Hepatocyte (in vitro differentiated cells): ENCODE results near the gene KPNA6. TPM values are rescaled to one million over a fixed set of nuclear protein-coding genes. Genes with fewer than 3 reads are reported as not detected.

Source experiments
- DNase-seq: peaks from one replicate; pipeline ENCODE4 v3.0.0-alpha.2; 2016; ENCODE audit warnings: low spot score
- H2AFZ ChIP-seq: fragments of 200-600 bp; sonication (generic); 2 replicates; pipeline ENCODE4 v1.6.0; 2016; ENCODE audit warnings: antibody characterized with exemption, mild to moderate bottlenecking
- H3K27ac ChIP-seq: fragments of 200-600 bp; sonication (generic); 2 replicates; pipeline ENCODE4 v1.5.1; 2016; ENCODE audit warnings: mild to moderate bottlenecking
- H3K27me3 ChIP-seq: fragments of 200-600 bp; sonication (generic); 2 replicates; pipeline ENCODE4 v1.6.1; 2016
- H3K36me3 ChIP-seq: fragments of 200-600 bp; sonication (generic); replicated peaks from 2 replicates; pipeline ENCODE4 v1.5.1; 2016; ENCODE audit warnings: low read depth; ENCODE audit not compliant: insufficient read depth
- H3K4me1 ChIP-seq: fragments of 200-600 bp; sonication (generic); 2 replicates; pipeline ENCODE4 v1.5.1; 2016; ENCODE audit warnings: mild to moderate bottlenecking, moderate library complexity; ENCODE audit not compliant: insufficient read depth
- H3K4me2 ChIP-seq: fragments of 200-600 bp; sonication (generic); 2 replicates; pipeline ENCODE4 v1.6.0; 2016
- H3K4me3 ChIP-seq: fragments of 200-600 bp; sonication (generic); 2 replicates; pipeline ENCODE4 v1.5.1; 2016; ENCODE audit warnings: mild to moderate bottlenecking
- H3K79me2 ChIP-seq: fragments of 200-600 bp; sonication (generic); 2 replicates; pipeline ENCODE4 v1.6.0; 2017; ENCODE audit warnings: mild to moderate bottlenecking
- H3K9me2 ChIP-seq: fragments of 200-600 bp; sonication (generic); replicated peaks from 2 replicates; pipeline ENCODE4 v1.6.0; 2017; ENCODE audit warnings: mild to moderate bottlenecking; ENCODE audit not compliant: insufficient read depth
- H3K9me3 ChIP-seq: fragments of 200-600 bp; sonication (generic); 2 replicates; pipeline ENCODE4 v1.5.1; 2016; ENCODE audit warnings: low read depth, mild to moderate bottlenecking
- H4K20me1 ChIP-seq: fragments of 200-600 bp; sonication (generic); 2 replicates; pipeline ENCODE4 v1.6.0; 2016; ENCODE audit warnings: mild to moderate bottlenecking; ENCODE audit not compliant: insufficient read depth, poor library complexity, severe bottlenecking
- CTCF ChIP-seq: fragments of 200-600 bp; sonication (generic); IDR thresholded peaks from 2 replicates; pipeline ENCODE4 v1.5.1; 2016; ENCODE audit warnings: antibody characterized with exemption, mild to moderate bottlenecking; ENCODE audit not compliant: poor library complexity
- EZH2 ChIP-seq: fragments of 200-600 bp; sonication (generic); IDR thresholded peaks from 2 replicates; pipeline ENCODE4 v1.6.1; 2016; ENCODE audit warnings: antibody characterized with exemption, mild to moderate bottlenecking, borderline replicate concordance
- EZH2phosphoT487 ChIP-seq: fragments of 200-600 bp; sonication (generic); IDR thresholded peaks from one replicate; pipeline ENCODE4 v1.6.1; 2018; ENCODE audit warnings: antibody characterized with exemption, mild to moderate bottlenecking, low read depth, moderate library complexity; ENCODE audit not compliant: unreplicated experiment, severe bottlenecking
- WGBS: methylation state at CpG from one replicate; pipeline ENCODE4 v1.1.6; 2016; ENCODE audit warnings: low lambda C conversion rate; ENCODE audit errors: missing lambda C conversion rate; 5-methylcytosine and 5-hydroxymethylcytosine counted together
- polyA plus RNA-seq: library from polyadenylated mRNA; unstranded; fragments of >200 nt; fragmentation: Nextera tagmentation; extraction: Ambion mirVana; gene quantifications from 2 replicates; pipeline ENCODE4 v1.2.1, GENCODE V29; 2016
- total RNA-seq: library from RNA; depleted of rRNA; stranded (reverse); fragments of >200 nt; gene quantifications from 2 replicates; pipeline ENCODE4 v1.2.3, GENCODE V29; 2014

Gene KPNA6
- total and polyA plus RNA-seq, 2 experiments from 2014 or later: 30.3 to 48.5 TPM

GRCh38 chr1:32215629-32216480, 108.0 kb downstream of the KPNA6 start:
- Histone ChIP-seq H3K9me2 (no peaks in the 10 kb centered on the region), H3K79me2 (peaks cover 12% of the 10 kb centered on the region), H3K4me3 (no peak overlapping the region), H4K20me1 (no peaks in the 10 kb centered on the region), H3K9me3 (no peaks in the 10 kb centered on the region), H3K27ac (peak overlapping the region; percentile 83), H2AFZ (no peak overlapping the region), H3K27me3 (no peaks in the 10 kb centered on the region), H3K4me1 (peaks cover 5% of the 10 kb centered on the region), H3K4me2 (no peak overlapping the region), H3K36me3 (no peaks in the 10 kb centered on the region)
- WGBS: 84% methylated on average over 10 of the region's 10 CpGs
- TF ChIP-seq EZH2phosphoT487: no peak
- peak; percentile 72 for TF ChIP-seq CTCF
- TF ChIP-seq EZH2: no peak
- peak; percentile 87 for DNase-seq

- H3K27me3 ChIP-seq: no peaks in the 10 kb centered on the region
- TF ChIP-seq CTCF (no peak), EZH2 (no peak), EZH2phosphoT487 (no peak)
- H3K9me2 ChIP-seq: no peaks in the 10 kb centered on the region
- no peak for DNase-seq
- peaks cover 12% of the 10 kb centered on the region for H3K4me1 ChIP-seq
- H3K79me2 ChIP-seq: peaks cover 19% of the 10 kb centered on the region
- H3K9me3 ChIP-seq: no peaks in the 10 kb centered on the region
- H2AFZ ChIP-seq: no peak overlapping the region
- 96% methylated on average over 5 of the region's 5 CpGs for WGBS
- no peak overlapping the region for H3K4me2 ChIP-seq
- peak overlapping the region; percentile 83 for H3K27ac ChIP-seq
- no peaks in the 10 kb centered on the region for H3K36me3 ChIP-seq
- no peaks in the 10 kb centered on the region for H4K20me1 ChIP-seq
- no peak overlapping the region for H3K4me3 ChIP-seq
Observed at GRCh38 chr1:32216566-32216965, 108.7 kb downstream of the KPNA6 start.

- Histone ChIP-seq H3K79me2 (peaks cover 40% of the 10 kb centered on the region), H3K36me3 (no peaks in the 10 kb centered on the region), H3K9me2 (no peaks in the 10 kb centered on the region), H3K27me3 (no peaks in the 10 kb centered on the region), H3K4me3 (no peak overlapping the region), H3K4me1 (peaks cover 24% of the 10 kb centered on the region), H2AFZ (no peak overlapping the region), H3K4me2 (no peak overlapping the region), H3K9me3 (no peaks in the 10 kb centered on the region), H4K20me1 (no peaks in the 10 kb centered on the region), H3K27ac (no peak overlapping the region)
- WGBS: 83% methylated on average over 7 of the region's 7 CpGs
- no peak for DNase-seq
- TF ChIP-seq CTCF: no peak
- TF ChIP-seq EZH2phosphoT487: no peak
- TF ChIP-seq EZH2: no peak
Observed at GRCh38 chr1:32219022-32219421, 111.2 kb downstream of the KPNA6 start.
